ENCODE data around the gene VAPA. TPM values are rescaled to one million over a fixed set of nuclear protein-coding genes. Genes with fewer than 3 reads are reported as not detected.
A peak's percentile ranks its signal among the peaks of the same experiment; 100 is the strongest.

VAPA gene
- total and polyA plus RNA-seq, 9 of the 15 experiments (the other 6 are each of a cell fraction or from before 2014, with no cell fraction given): 219 to 902 (median 526) TPM

DNA sequence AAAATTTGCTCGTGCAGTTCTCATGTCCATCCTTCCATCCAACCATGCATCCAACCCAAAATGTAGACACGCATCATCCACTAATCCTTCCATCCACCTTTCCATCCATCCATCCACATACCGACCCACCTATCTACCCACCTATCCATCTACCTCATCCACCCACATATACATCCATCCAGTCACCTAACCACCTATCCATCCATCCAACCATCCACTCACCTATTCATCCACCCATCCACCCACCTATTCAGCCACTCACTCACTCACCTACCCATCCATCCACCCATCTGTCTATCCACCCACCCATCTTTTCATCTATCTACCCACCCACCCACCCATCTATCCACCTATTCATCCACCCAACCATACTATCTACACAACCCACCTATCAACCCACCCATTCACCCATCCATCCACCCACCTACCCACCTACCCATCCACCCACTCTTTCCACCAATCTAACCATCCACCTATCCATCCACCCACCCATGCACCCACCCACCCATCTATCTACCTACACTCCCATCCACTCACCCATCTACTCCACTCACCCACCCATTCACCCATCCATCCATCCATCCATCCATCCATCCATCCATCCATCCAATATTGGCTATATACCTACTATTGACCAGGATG, 94.3 kb downstream of the VAPA start:
- DNase-seq (ENCODE audit: extremely low read depth in 1 of 4, low spot score in 3 of 4) (no peak), ATAC-seq (no peak), FAIRE-seq (no peak)
- no peaks in the 10 kb centered on the region; the same call in 1 of the 2 replicates for H4K20me1 ChIP-seq (replicated peaks; ENCODE audit: control insufficient read depth, insufficient read depth, low read length)
- H3K79me2 ChIP-seq (ENCODE audit: control insufficient read depth, insufficient read depth, low read length): no peaks in the 10 kb centered on the region
- in situ Hi-C loops (cut with MboI): no loop called here
- intact Hi-C loops (cut with micrococcal nuclease): no loop called here
- H3K9me1 ChIP-seq (ENCODE audit: control insufficient read depth, insufficient read depth, low read length): no peaks in the 10 kb centered on the region
- H3K36me3 ChIP-seq (ENCODE audit: control insufficient read depth, insufficient read depth, low read length): no peaks in the 10 kb centered on the region
- TF ChIP-seq MAZ (CRISPR knock-in tag; conservative IDR thresholded peaks at IDR 0.05 in 1 of 2, IDR thresholded peaks at IDR 0.05 in 1 of 2) (no peak), SAFB (IDR thresholded peaks at IDR 0.05; ENCODE audit: borderline replicate concordance, low read depth, low read length) (no peak), SIRT6 (IDR thresholded peaks at IDR 0.05; ENCODE audit: low read depth, low read length) (no peak), EHMT2 (IDR thresholded peaks at IDR 0.05) (0 out of 2 replicates have a peak, but pooled peaks have one; percentile 12)
- H3K27me3 ChIP-seq (ENCODE audit: control insufficient read depth in 2 of 2, insufficient read depth in 2 of 2, low read length in 2 of 2): peaks cover 18 to 42% of the 10 kb centered on the region in 2 experiments; a peak in 4 of 5 replicates
- no peak overlapping the region for H3K4me2 ChIP-seq (ENCODE audit: insufficient read depth, low read length)
- H3K4me1 ChIP-seq (replicated peaks in 1 of 2; ENCODE audit: control insufficient read depth in 2 of 2, insufficient read depth in 2 of 2, low read length in 2 of 2): peaks cover 0 to 3% of the 10 kb centered on the region in 2 experiments; a peak in 1 of 5 replicates
- no peak overlapping the region for H2AFZ ChIP-seq (ENCODE audit: low read depth, low read length)
- no peak overlapping the region for H3K27ac ChIP-seq (ENCODE audit: extremely low read depth, low read depth, low read length)
- POLR2A ChIA-PET: interaction anchor here (0.6 to 1.1 kb wide), 2 partner anchors 18 to 60 kb away, joined by 3 to 4 read pairs; no protein-coding TSS in a partner anchor
- H3K4me3 ChIP-seq: no peak overlapping the region
- no peaks in the 10 kb centered on the region for H3K9me3 ChIP-seq (replicated peaks; ENCODE audit: control insufficient read depth, insufficient read depth, low read depth, low read length)
- BruUV-seq (replicated peaks): no TSS peak
- 0% methylated on average over 3 of the region's 3 CpGs for WGBS (ENCODE audit: insufficient coverage, low coverage, missing lambda C conversion rate)
- no peak overlapping the region for H3K9ac ChIP-seq (ENCODE audit: insufficient read depth in 1 of 2, low read depth in 2 of 2, low read length in 2 of 2)
- CTCF ChIA-PET (ENCODE audit: low intra/inter-chr PET ratio): no interaction called here

Small RNAs within 50 kb of the gene (small RNA-seq; reads per million reads assigned to genes)
- gene RNA5SP450: 1.3 reads per million, percentile 70 among the genes with 10 or more reads in this experiment

Other genes with a start within 250 kb of the VAPA start
- gene RAB31, start 205.7 kb upstream of the VAPA start, total RNA-seq (2014; rRNA removed): 34.9 and 43.1 TPM in 2 replicates
- 44.1 and 51.7 TPM in 2 replicates for gene RAB31, start 205.7 kb upstream of the VAPA start, total RNA-seq (2014; rRNA removed; fragmentation: Illumina TruSeq; extraction: Trizol)
- 36.8 and 41.3 TPM in 2 replicates for gene RAB31, start 205.7 kb upstream of the VAPA start, total RNA-seq (2015; rRNA removed; fragmentation: Illumina TruSeq; extraction: Trizol)
- 57.7 and 66.1 TPM in 2 replicates for gene RAB31, start 205.7 kb upstream of the VAPA start, total RNA-seq (2021)
- 32.8 and 70.4 TPM in 2 replicates for gene RAB31, start 205.7 kb upstream of the VAPA start, polyA plus RNA-seq (2011; rRNA removed)
- 47.9 and 50.9 TPM in 2 replicates for gene RAB31, start 205.7 kb upstream of the VAPA start, polyA plus RNA-seq (2014; fragmentation: Illumina TruSeq; extraction: Trizol)
- gene RAB31, start 205.7 kb upstream of the VAPA start, polyA plus RNA-seq (2014; fragmentation: Nextera tagmentation; extraction: Ambion mirVana): 10 to 100 TPM; 20.7 to 25.6 TPM
- 25.6 and 29.0 TPM in 2 replicates for gene RAB31, start 205.7 kb upstream of the VAPA start, polyA plus RNA-seq (2014; rRNA removed)
- gene TXNDC2, start 28.0 kb upstream of the VAPA start, total RNA-seq (2014; rRNA removed): 1.3 TPM in 2 replicates
- 1.6 and 1.7 TPM in 2 replicates for gene TXNDC2, start 28.0 kb upstream of the VAPA start, total RNA-seq (2014; rRNA removed; fragmentation: Illumina TruSeq; extraction: Trizol)
- 2.3 and 2.5 TPM in 2 replicates for gene TXNDC2, start 28.0 kb upstream of the VAPA start, total RNA-seq (2015; rRNA removed; fragmentation: Illumina TruSeq; extraction: Trizol)
- gene TXNDC2, start 28.0 kb upstream of the VAPA start, total RNA-seq (2021): 2.0 and 3.8 TPM in 2 replicates
- gene TXNDC2, start 28.0 kb upstream of the VAPA start, polyA plus RNA-seq (2011; rRNA removed): 0.79 and 2.3 TPM in 2 replicates
- 4.8 and 4.9 TPM in 2 replicates for gene TXNDC2, start 28.0 kb upstream of the VAPA start, polyA plus RNA-seq (2014; fragmentation: Illumina TruSeq; extraction: Trizol)
- 1 to 10 TPM; 1.2 to 2.3 TPM for gene TXNDC2, start 28.0 kb upstream of the VAPA start, polyA plus RNA-seq (2014; fragmentation: Nextera tagmentation; extraction: Ambion mirVana)
- 1.4 and 2.5 TPM in 2 replicates for gene TXNDC2, start 28.0 kb upstream of the VAPA start, polyA plus RNA-seq (2014; rRNA removed)